HT-29 (cell line): Measurements from ENCODE around the gene SMCO1. TPM values are rescaled to one million over a fixed set of nuclear protein-coding genes. Genes with fewer than 3 reads are reported as not detected.
A peak's percentile ranks its signal among the peaks of the same experiment; 100 is the strongest.
"Not testable (repeated sequence)": the region's sequence is repeated elsewhere in the genome, so short reads cannot be mapped to it uniquely, and the experiment has no call there.

Experiments used
- DNase-seq: peaks from one replicate; pipeline ENCODE4 v3.0.0-alpha.2; 2015; ENCODE audit warnings: low spot score
- small RNA-seq: library from RNA; depleted of rRNA; stranded (forward); fragments of <200 nt; gene quantifications from one replicate; pipeline ENCODE3, GENCODE V24; 2014
- total RNA-seq: library from RNA; depleted of rRNA; stranded (reverse); fragments of >200 nt; shearing (Covaris generic); gene quantifications from 2 replicates; pipeline ENCODE4 v1.2.3, GENCODE V29; 2014; rRNA removed

Gene SMCO1
- total RNA-seq, 1 experiment from 2014 or later: not detected

- no peak for DNase-seq
These were observed 21.9 kb downstream of the SMCO1 start for GRCh38 chr3:196493292-196493691.

DNA sequence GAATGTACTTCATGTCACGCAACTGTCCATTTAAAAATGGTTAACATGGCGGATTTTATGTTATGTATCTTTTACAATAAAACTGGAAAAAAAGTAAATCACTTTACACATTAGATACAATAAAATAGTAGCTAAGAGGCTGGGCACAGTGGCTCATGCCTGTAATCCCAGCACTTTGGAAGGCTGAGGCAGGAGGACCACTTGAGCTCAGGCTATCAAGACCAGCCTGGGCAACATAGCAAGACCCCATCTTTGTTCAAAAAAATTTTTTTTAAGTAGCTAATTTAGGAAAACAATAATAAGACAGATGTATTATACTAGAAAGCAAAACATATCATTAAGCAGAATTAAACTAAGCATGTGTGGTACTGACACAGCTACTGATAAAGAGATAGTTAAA is 23.1 kb downstream of the SMCO1 start:
- no peak for DNase-seq

- no peak for DNase-seq
These were observed 25.4 kb downstream of the SMCO1 start for GRCh38 chr3:196489747-196490146.

DNA sequence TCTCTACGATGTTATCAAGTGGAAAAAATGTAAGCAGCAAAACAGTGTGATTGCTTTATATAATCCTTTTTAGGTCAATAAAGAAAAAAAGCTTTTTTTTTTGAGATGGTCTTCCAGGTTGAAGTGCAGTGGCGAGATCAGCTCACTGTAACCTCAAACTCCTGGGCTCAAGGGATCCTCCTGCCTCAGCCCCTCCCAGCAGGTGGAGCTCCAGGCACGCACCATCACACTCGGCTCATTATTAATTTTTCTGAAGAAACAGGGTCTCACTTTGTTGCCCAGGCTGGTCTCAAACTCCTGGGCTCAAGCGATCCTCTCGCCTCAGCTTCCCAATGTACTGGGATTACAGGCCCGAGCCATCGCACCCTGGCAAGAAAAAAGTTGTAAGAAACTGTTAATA is 28.9 kb downstream of the SMCO1 start:
- DNase-seq: peak; percentile 15

DNA sequence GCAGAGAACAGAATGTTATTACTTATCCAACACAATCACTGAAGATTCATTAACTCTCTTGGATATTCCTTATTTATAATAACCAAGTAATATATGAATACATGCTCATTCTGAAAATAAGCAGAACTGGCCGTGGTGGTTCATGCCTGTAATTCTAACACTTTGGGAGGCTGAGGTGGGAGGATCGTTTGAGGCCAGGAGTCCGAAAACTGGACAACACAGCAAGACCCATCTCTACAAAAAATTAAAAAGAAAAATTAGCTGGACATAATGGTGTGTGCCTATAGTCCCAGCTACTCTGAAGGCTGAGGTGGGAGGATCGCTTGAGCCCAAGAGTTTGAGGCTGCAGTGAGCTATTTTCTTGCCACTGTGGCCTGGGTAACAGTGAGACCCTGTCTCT is 37.5 kb downstream of the SMCO1 start:
- DNase-seq: no peak

- no peak for DNase-seq
These were observed 42.9 kb downstream of the SMCO1 start for GRCh38 chr3:196472286-196472685.

- no peak for DNase-seq
These were observed 43.6 kb downstream of the SMCO1 start for GRCh38 chr3:196471551-196471950.

- not testable (repeated sequence) for DNase-seq
These were observed 45.0 kb downstream of the SMCO1 start for GRCh38 chr3:196470182-196470581.

DNA sequence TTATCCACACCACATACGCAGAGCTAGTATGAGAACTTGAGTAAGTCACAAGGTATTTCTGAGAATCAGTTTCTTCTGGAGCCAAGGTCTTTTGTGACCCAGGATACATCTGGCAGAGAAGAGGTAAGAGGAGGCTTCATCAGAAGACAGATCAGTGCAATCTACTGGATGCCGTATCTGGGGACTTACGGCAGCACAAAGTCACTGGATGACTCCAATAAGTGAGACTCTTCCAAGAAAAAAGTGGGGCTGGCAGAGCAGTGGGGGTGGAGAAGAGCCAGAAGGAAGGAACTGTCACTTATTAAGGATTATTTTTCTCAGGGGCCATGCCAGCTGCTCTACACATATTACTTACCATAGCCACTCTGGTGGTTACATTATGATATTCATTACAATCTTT is 51.3 kb downstream of the SMCO1 start:
- DNase-seq: no peak

DNA sequence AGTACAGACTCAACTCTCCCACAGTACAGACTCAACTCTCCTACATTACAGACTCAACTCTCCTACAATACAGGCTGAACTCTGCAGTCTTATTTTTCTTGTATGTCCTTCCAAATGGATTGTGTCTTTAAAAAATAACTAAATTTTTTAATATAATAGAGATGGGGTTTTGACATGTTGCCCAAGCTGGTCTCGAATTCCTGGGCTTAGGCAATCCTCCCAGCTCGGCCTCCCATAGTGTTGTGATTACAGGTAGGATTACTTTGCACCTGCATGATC is 51.7 kb downstream of the SMCO1 start:
- DNase-seq: no peak

DNA sequence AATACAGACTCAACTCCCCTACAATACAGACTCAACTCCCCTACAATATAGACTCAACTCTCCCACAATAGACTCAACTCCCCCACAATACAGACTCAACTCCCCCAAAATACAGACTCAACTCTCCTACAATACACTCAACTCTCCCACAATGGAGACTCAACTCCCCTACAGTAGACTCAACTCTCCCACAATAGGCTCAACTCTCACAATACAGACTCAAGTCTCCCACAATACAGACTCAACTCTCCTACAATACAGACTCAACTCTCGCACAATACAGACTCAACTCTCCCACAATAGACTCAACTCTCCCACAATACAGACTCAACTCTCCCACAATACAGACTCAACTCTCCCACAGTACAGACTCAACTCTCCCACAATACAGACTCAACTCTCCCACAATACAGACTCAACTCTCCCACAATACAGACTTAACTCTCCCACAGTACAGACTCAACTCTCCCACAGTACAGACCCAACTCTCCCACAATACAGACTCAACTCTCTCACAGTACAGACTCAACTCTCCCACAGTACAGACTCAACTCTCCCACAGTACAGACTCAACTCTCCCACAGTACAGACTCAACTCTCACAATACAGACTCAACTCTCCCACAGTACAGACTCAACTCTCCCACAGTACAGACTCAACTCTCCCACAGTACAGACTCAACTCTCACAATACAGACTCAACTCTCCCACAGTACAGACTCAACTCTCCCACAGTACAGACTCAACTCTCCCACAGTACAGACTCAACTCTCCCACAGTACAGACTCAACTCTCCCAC is 52.3 kb downstream of the SMCO1 start:
- DNase-seq: not testable (repeated sequence)

DNA sequence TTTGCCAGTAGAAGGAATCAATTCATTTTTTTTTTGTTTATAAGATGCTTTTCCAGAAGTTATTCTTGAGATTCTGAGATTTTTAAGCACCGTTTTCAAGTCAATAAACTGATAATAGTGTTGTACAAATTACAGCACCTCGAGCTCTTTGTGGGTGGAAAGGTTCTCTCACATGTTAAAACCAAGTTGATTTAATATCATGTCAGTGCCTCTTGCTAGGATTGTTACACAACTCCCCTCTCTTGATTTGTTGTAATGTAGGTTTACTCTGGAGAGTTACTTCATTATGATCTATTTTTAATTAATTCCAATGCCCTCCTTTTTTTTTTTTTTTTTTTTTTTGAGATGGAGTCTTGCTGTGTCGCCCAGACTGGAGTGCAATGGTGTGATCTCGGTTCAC is 57.1 kb downstream of the SMCO1 start:
- no peak for DNase-seq

DNA sequence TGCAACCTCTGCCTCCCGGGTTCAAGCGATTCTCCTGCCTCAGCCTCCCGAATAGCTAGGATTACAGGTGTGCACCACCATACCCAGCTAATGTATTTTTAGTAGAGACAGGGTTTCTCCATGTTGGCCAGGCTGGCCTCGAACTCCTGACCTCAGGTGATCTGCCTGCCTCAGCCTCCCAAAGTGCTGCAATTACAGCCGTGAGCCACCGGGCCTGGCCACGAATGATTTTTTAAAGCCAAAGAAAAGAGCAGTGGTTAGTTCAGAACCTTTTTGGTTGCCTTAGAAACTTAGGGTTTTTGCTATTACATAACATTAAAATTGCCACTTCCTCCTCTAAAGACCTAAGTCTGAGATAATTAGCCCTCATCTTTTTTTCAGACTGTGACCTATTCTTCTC is 57.7 kb downstream of the SMCO1 start:
- DNase-seq: not testable (repeated sequence)

Small RNA genes within 50 kb of the gene (small RNA-seq; reads per million reads assigned to genes)
- 0.50 reads per million for gene RPS29P3

Other genes starting within 250 kb of the SMCO1 start
- gene PCYT1A, start 227.6 kb downstream of the SMCO1 start, total RNA-seq: 30.6 and 51.8 TPM in 2 replicates
- 11.1 and 15.5 TPM in 2 replicates for gene DYNLT2B, start 197.1 kb downstream of the SMCO1 start, total RNA-seq
- not detected in 2 replicates for gene TM4SF19, start 177.0 kb downstream of the SMCO1 start, total RNA-seq
- gene UBXN7, start 82.9 kb downstream of the SMCO1 start, total RNA-seq: 7.0 and 9.3 TPM in 2 replicates
- gene RNF168, start 11.6 kb downstream of the SMCO1 start, total RNA-seq: 19.4 and 19.5 TPM in 2 replicates
- 4.2 and 5.3 TPM in 2 replicates for gene WDR53, start 53.2 kb upstream of the SMCO1 start, total RNA-seq
- 10.6 and 12.7 TPM in 2 replicates for gene FBXO45, start 53.3 kb upstream of the SMCO1 start, total RNA-seq
- not detected in 2 replicates for gene NRROS, start 124.3 kb upstream of the SMCO1 start, total RNA-seq
- gene CEP19, start 196.9 kb upstream of the SMCO1 start, total RNA-seq: 0.15 and 0.52 TPM in 2 replicates
- 16.7 and 19.7 TPM in 2 replicates for gene PIGX, start 197.0 kb upstream of the SMCO1 start, total RNA-seq
- 26.8 and 29.5 TPM in 2 replicates for gene PAK2, start 224.5 kb upstream of the SMCO1 start, total RNA-seq